Fibroblast of lung (primary cell): ENCODE measurements around the gene IL17B. TPM values are rescaled to one million over a fixed set of nuclear protein-coding genes. Genes with fewer than 3 reads are reported as not detected.

Experiments
- DNase-seq, 2 donors: peaks; one replicate each; pipeline versions ENCODE4 v3.0.0 to v3.0.0-alpha.2; 2010; ENCODE audit warnings: low read depth in 2 of 2
- H2AFZ ChIP-seq: 2 replicates; pipeline ENCODE4 v1.5.1; 2012; ENCODE audit warnings: low read length, control low read depth, inconsistent platforms
- H3K27ac ChIP-seq: 2 replicates; pipeline ENCODE4 v1.5.1; 2011; ENCODE audit warnings: low read length, control low read depth; ENCODE audit not compliant: insufficient read depth
- H3K27me3 ChIP-seq: 2 replicates; pipeline ENCODE4 v1.5.1; 2011; ENCODE audit warnings: mild to moderate bottlenecking, low read length; ENCODE audit not compliant: control insufficient read depth, insufficient read depth
- H3K36me3 ChIP-seq: 2 replicates; pipeline ENCODE4 v1.5.1; 2011; ENCODE audit warnings: low read length; ENCODE audit not compliant: control insufficient read depth, insufficient read depth
- H3K4me1 ChIP-seq: 2 replicates; pipeline ENCODE4 v1.5.1; 2011; ENCODE audit warnings: low read length; ENCODE audit not compliant: control insufficient read depth, insufficient read depth; ENCODE audit errors: extremely low read depth
- H3K4me2 ChIP-seq: 2 replicates; pipeline ENCODE4 v1.5.1; 2011; ENCODE audit warnings: low read length, control low read depth; ENCODE audit not compliant: insufficient read depth; ENCODE audit errors: extremely low read depth
- H3K4me3 ChIP-seq, 4 experiments: fragments of 200-600 bp in 1 of 4; sonication (generic) in 1 of 4; replicated peaks in 1 of 4; 2 replicates each; pipeline ENCODE4 v1.5.1; 2011 to 2016; ENCODE audit warnings: low read length in 4 of 4, low read depth in 3 of 4, mild to moderate bottlenecking in 3 of 4, control low read depth in 2 of 4, inconsistent platforms in 1 of 4, mixed read lengths in 1 of 4; ENCODE audit not compliant: insufficient read depth in 1 of 4; ENCODE audit errors: control extremely low read depth in 1 of 4
- H3K79me2 ChIP-seq: 2 replicates; pipeline ENCODE4 v1.5.1; 2012; ENCODE audit warnings: mild to moderate bottlenecking, low read length, inconsistent platforms; ENCODE audit not compliant: control insufficient read depth, insufficient read depth
- H3K9ac ChIP-seq: 2 replicates; pipeline ENCODE4 v1.5.1; 2011; ENCODE audit warnings: mild to moderate bottlenecking, low read length, control low read depth; ENCODE audit not compliant: insufficient read depth
- H3K9me3 ChIP-seq: 2 replicates; pipeline ENCODE4 v1.5.1; 2012; ENCODE audit warnings: low read depth, low read length; ENCODE audit not compliant: control insufficient read depth, insufficient read depth
- H4K20me1 ChIP-seq: 2 replicates; pipeline ENCODE4 v1.5.1; 2011; ENCODE audit warnings: low read length; ENCODE audit not compliant: control insufficient read depth, insufficient read depth; ENCODE audit errors: extremely low read depth
- CTCF ChIP-seq, 2 donors: IDR thresholded peaks in 1 of 2; conservative IDR thresholded peaks in 1 of 2; 1 replicate in 1 of 2; 2 replicates in 1 of 2; pipeline ENCODE4 v1.5.1; 2011 to 2012; ENCODE audit warnings: low read length in 2 of 2, control low read depth in 1 of 2, inconsistent platforms in 1 of 2, low read depth in 1 of 2, mild to moderate bottlenecking in 1 of 2
- EZH2 ChIP-seq: IDR thresholded peaks from 2 replicates; pipeline ENCODE4 v1.5.1; 2012; ENCODE audit warnings: low read length, control low read depth, mild to moderate bottlenecking; ENCODE audit errors: missing control alignments
- polyA plus RNA-seq, 2 donors: library from polyadenylated mRNA; depleted of rRNA in 1 of 2; stranded (reverse) in 1 of 2; unstranded in 1 of 2; fragments of >200 nt; gene quantifications; 2 replicates each; pipeline ENCODE4 v1.2.1, GENCODE V29; 2011 to 2012; ENCODE audit warnings: missing spikeins in 1 of 2
- total RNA-seq: library from RNA; depleted of rRNA; stranded (reverse); fragments of >200 nt; gene quantifications from 2 replicates; pipeline ENCODE4 v1.2.1, GENCODE V29; 2014

The IL17B gene
- total and polyA plus RNA-seq, 2 donors (not counting 1 experiment from before 2014, with no cell fraction given) = 0.34 TPM; not detected in 1

DNA sequence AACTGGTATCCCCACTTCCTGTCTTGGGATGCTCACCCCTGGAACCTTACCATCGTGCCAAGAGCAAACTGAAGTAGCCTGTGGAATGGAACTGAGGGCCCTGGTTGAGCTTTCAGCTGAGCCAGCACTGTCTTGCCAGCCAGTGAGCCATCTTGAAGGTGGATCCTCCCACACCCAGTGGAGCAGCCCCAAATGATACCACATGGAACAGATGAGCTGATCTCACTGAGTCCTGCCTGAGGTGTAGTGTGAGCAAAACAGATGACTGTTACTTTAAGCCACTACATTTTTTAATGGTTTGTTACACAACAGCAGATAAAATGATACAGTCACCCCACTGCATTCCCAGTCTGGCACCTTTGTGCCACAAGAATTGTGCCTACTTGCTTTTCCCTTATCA is 23.4 kb downstream of the IL17B start:
- H3K9ac ChIP-seq = no peak overlapping the region
- H3K27me3 ChIP-seq = no peaks in the 10 kb centered on the region
- no peaks in the 10 kb centered on the region for H3K79me2 ChIP-seq
- H3K36me3 ChIP-seq = peaks cover 11% of the 10 kb centered on the region
- no peaks in the 10 kb centered on the region for H4K20me1 ChIP-seq
- no peak overlapping the region for H3K4me3 ChIP-seq
- H3K4me1 ChIP-seq = peaks cover 6% of the 10 kb centered on the region
- DNase-seq = no peak
- H3K27ac ChIP-seq = no peak overlapping the region
- no peaks in the 10 kb centered on the region for H3K9me3 ChIP-seq
- TF ChIP-seq EZH2 = no peak
- TF ChIP-seq CTCF (conservative IDR thresholded peaks at IDR 0.05 in 1 of 2, IDR thresholded peaks at IDR 0.05 in 1 of 2; ENCODE audit: low read depth in 1 of 2, low read length in 2 of 2) = no peak
- H3K4me2 ChIP-seq = no peak overlapping the region
- H2AFZ ChIP-seq = no peak overlapping the region

DNA sequence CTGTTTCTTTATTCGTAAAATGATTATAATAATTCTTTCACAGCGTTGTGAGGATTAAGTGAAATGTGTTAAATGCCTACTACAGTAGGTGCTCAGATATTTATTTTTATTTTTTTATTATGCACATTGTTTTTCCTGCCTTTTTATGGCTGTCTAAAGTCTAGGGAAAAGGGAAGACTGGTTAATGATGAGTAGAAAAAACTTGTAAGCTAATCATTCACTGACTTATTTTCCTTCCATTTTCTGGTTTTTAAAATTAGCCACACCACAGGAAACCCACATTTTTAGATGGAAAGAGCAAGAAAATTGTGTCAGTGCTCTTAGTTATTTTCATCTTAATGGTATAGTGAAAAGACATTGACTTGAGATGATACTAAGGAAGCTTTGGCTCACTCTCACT is 25.2 kb downstream of the IL17B start:
- no peaks in the 10 kb centered on the region for H3K79me2 ChIP-seq
- no peaks in the 10 kb centered on the region for H3K27me3 ChIP-seq
- H3K9me3 ChIP-seq = no peaks in the 10 kb centered on the region
- H4K20me1 ChIP-seq = no peaks in the 10 kb centered on the region
- H3K4me1 ChIP-seq = peaks cover 4% of the 10 kb centered on the region
- no peak overlapping the region for H3K4me2 ChIP-seq
- no peak for DNase-seq
- H3K27ac ChIP-seq = no peak overlapping the region
- H3K4me3 ChIP-seq = no peak overlapping the region
- H3K9ac ChIP-seq = no peak overlapping the region
- TF ChIP-seq CTCF (conservative IDR thresholded peaks at IDR 0.05 in 1 of 2, IDR thresholded peaks at IDR 0.05 in 1 of 2; ENCODE audit: low read depth in 1 of 2, low read length in 2 of 2) (no peak), EZH2 (no peak)
- H3K36me3 ChIP-seq = peaks cover 17% of the 10 kb centered on the region
- H2AFZ ChIP-seq = no peak overlapping the region

- Histone ChIP-seq H3K9me3 (no peaks in the 10 kb centered on the region), H3K79me2 (peaks cover 6% of the 10 kb centered on the region), H3K9ac (no peak overlapping the region), H3K27me3 (no peaks in the 10 kb centered on the region), H3K4me1 (peaks cover 2% of the 10 kb centered on the region), H4K20me1 (no peaks in the 10 kb centered on the region), H3K27ac (no peak overlapping the region), H3K4me3 (no peak overlapping the region), H3K4me2 (no peak overlapping the region), H3K36me3 (peaks cover 17% of the 10 kb centered on the region), H2AFZ (no peak overlapping the region)
- no peak for DNase-seq
- TF ChIP-seq CTCF (conservative IDR thresholded peaks at IDR 0.05 in 1 of 2, IDR thresholded peaks at IDR 0.05 in 1 of 2; ENCODE audit: low read depth in 1 of 2, low read length in 2 of 2) = no peak
- no peak for TF ChIP-seq EZH2
Measured at GRCh38 chr5:149352169-149352568, 26.9 kb downstream of the IL17B start.
